Activated naive CD4-positive, alpha-beta T cell treated with Interleukin-2 at 50 U/mL for 16 hours (primary cell): ENCODE data around the gene DYSF.

Experiments used
- DNase-seq: peaks from one replicate; pipeline ENCODE4 v3.0.0-alpha.2; 2020

DYSF gene

GRCh38 chr2:71555798-71556454, 102.6 kb downstream of the DYSF start:
- no peak for DNase-seq

GRCh38 chr2:71556692-71557250, 103.4 kb downstream of the DYSF start:
- DNase-seq: no peak

GRCh38 chr2:71557321-71557720, 104.0 kb downstream of the DYSF start:
- no peak for DNase-seq

- DNase-seq: no peak
Measured at GRCh38 chr2:71558300-71559051, 105.1 kb downstream of the DYSF start.

- DNase-seq: no peak
Measured at GRCh38 chr2:71559080-71559827, 105.9 kb downstream of the DYSF start.

- no peak for DNase-seq
Measured at GRCh38 chr2:71559828-71560637, 106.7 kb downstream of the DYSF start.

GRCh38 chr2:71560638-71561011, 107.3 kb downstream of the DYSF start:
- no peak for DNase-seq

- DNase-seq: no peak
Measured at GRCh38 chr2:71561441-71562267, 108.3 kb downstream of the DYSF start.

GRCh38 chr2:71562518-71562917, 109.2 kb downstream of the DYSF start:
- no peak for DNase-seq

GRCh38 chr2:71563872-71564271, 110.5 kb downstream of the DYSF start:
- DNase-seq: no peak

GRCh38 chr2:71564361-71564760, 111.0 kb downstream of the DYSF start:
- no peak for DNase-seq

GRCh38 chr2:71564790-71565189, 111.4 kb downstream of the DYSF start:
- DNase-seq: no peak

GRCh38 chr2:71566372-71566771, 113.0 kb downstream of the DYSF start:
- no peak for DNase-seq

- no peak for DNase-seq
Measured at GRCh38 chr2:71567625-71568024, 114.3 kb downstream of the DYSF start.

- no peak for DNase-seq
Measured at GRCh38 chr2:71568103-71568502, 114.7 kb downstream of the DYSF start.

GRCh38 chr2:71570511-71570910, 117.2 kb downstream of the DYSF start:
- DNase-seq: no peak

- DNase-seq: no peak
Measured at GRCh38 chr2:71570951-71571460, 117.6 kb downstream of the DYSF start.

GRCh38 chr2:71571945-71572344, 118.6 kb downstream of the DYSF start:
- no peak for DNase-seq

GRCh38 chr2:71575966-71576365, 122.6 kb downstream of the DYSF start:
- no peak for DNase-seq

GRCh38 chr2:71576541-71576940, 123.2 kb downstream of the DYSF start:
- DNase-seq: no peak

GRCh38 chr2:71577209-71577608, 123.8 kb downstream of the DYSF start:
- DNase-seq: no peak
